DND-41 (cell line): Measurements from ENCODE around the gene ZSWIM5.

Experiments used
- ATAC-seq: fragments of 200-7000 bp; cut with Tn5 transposase; 3 replicates; pipeline ENCODE4 v1.9.1; 2021; ENCODE audit warnings: low read depth; ENCODE audit not compliant: insufficient read depth
- DNase-seq: peaks from one replicate; pipeline ENCODE4 v3.0.0-alpha.2; 2020
- H2AFZ ChIP-seq: 2 replicates; pipeline ENCODE4 v1.6.0; 2012; ENCODE audit warnings: low read depth, low read length
- H3K27ac ChIP-seq: 2 replicates; pipeline ENCODE4 v1.5.1; 2012; ENCODE audit warnings: low read length, inconsistent platforms
- H3K27me3 ChIP-seq: fragments of 200-600 bp; sonication (generic); 2 replicates; pipeline ENCODE4 v1.6.0; 2012; ENCODE audit warnings: low read length, mild to moderate bottlenecking, inconsistent platforms; ENCODE audit not compliant: insufficient read depth, poor library complexity
- H3K36me3 ChIP-seq: 2 replicates; pipeline ENCODE4 v1.5.1; 2012; ENCODE audit warnings: low read length, inconsistent platforms; ENCODE audit not compliant: insufficient read depth
- H3K4me1 ChIP-seq: 2 replicates; pipeline ENCODE4 v1.5.1; 2012; ENCODE audit warnings: mild to moderate bottlenecking, low read length; ENCODE audit not compliant: insufficient read depth
- H3K4me2 ChIP-seq: 2 replicates; pipeline ENCODE4 v1.6.0; 2012; ENCODE audit warnings: mild to moderate bottlenecking, moderate library complexity, low read length, inconsistent platforms; ENCODE audit not compliant: insufficient read depth
- H3K4me3 ChIP-seq, 2 experiments: fragments of 200-600 bp in 1 of 2; shearing (Covaris generic) in 1 of 2; 2 replicates each; pipeline ENCODE4 v1.5.1; 2012 to 2016; ENCODE audit warnings: inconsistent platforms in 2 of 2, low read length in 2 of 2, mild to moderate bottlenecking in 2 of 2, low read depth in 1 of 2, moderate library complexity in 1 of 2
- H3K79me2 ChIP-seq: 2 replicates; pipeline ENCODE4 v1.6.0; 2012; ENCODE audit warnings: low read length, inconsistent platforms; ENCODE audit not compliant: insufficient read depth
- H3K9ac ChIP-seq: 2 replicates; pipeline ENCODE4 v1.6.0; 2012; ENCODE audit warnings: low read depth, mild to moderate bottlenecking, inconsistent platforms, low read length, moderate library complexity
- H3K9me3 ChIP-seq: 2 replicates; pipeline ENCODE4 v1.5.1; 2012; ENCODE audit warnings: low read length, moderate library complexity, mild to moderate bottlenecking, inconsistent platforms; ENCODE audit not compliant: insufficient read depth, severe bottlenecking
- H4K20me1 ChIP-seq: 2 replicates; pipeline ENCODE4 v1.6.0; 2012; ENCODE audit warnings: low read length; ENCODE audit not compliant: insufficient read depth
- CTCF ChIP-seq: IDR thresholded peaks from 2 replicates; pipeline ENCODE4 v1.5.1; 2012; ENCODE audit warnings: borderline replicate concordance, low read length, moderate library complexity, mild to moderate bottlenecking; ENCODE audit not compliant: poor library complexity, severe bottlenecking; ENCODE audit errors: extremely low read depth
- EZH2 ChIP-seq: IDR thresholded peaks from 3 replicates; pipeline ENCODE4 v1.6.1; 2012; ENCODE audit warnings: borderline replicate concordance, low read depth, mild to moderate bottlenecking, moderate library complexity, low read length, inconsistent platforms; ENCODE audit not compliant: severe bottlenecking

The ZSWIM5 gene

GRCh38 chr1:45057542-45057941, 148.9 kb downstream of the ZSWIM5 start:
- Histone ChIP-seq H2AFZ (no peak overlapping the region), H4K20me1 (no peaks in the 10 kb centered on the region), H3K9ac (no peak overlapping the region), H3K27ac (no peak overlapping the region), H3K27me3 (peaks cover 10% of the 10 kb centered on the region), H3K79me2 (no peaks in the 10 kb centered on the region), H3K36me3 (no peaks in the 10 kb centered on the region), H3K4me1 (no peaks in the 10 kb centered on the region), H3K4me2 (no peak overlapping the region), H3K4me3 (no peak overlapping the region), H3K9me3 (no peaks in the 10 kb centered on the region)
- TF ChIP-seq CTCF: no peak
- TF ChIP-seq EZH2: no peak
- ATAC-seq (no peak), DNase-seq (no peak)

- ATAC-seq (peak; percentile 90), DNase-seq (no peak)
- no peaks in the 10 kb centered on the region for H3K36me3 ChIP-seq
- no peaks in the 10 kb centered on the region for H3K9me3 ChIP-seq
- no peak for TF ChIP-seq EZH2
- no peak for TF ChIP-seq CTCF
- H2AFZ ChIP-seq: peak overlapping the region; percentile 68
- peak overlapping the region; percentile 22 for H3K9ac ChIP-seq
- H3K4me1 ChIP-seq: peaks cover 14% of the 10 kb centered on the region
- no peak overlapping the region for H3K27ac ChIP-seq
- peak overlapping the region; percentile 61 for H3K4me2 ChIP-seq
- peak overlapping the region in 1 of 2 experiments; percentile 44; a peak in 2 of 4 replicates for H3K4me3 ChIP-seq
- H3K27me3 ChIP-seq: no peaks in the 10 kb centered on the region
- H4K20me1 ChIP-seq: no peaks in the 10 kb centered on the region
- H3K79me2 ChIP-seq: no peaks in the 10 kb centered on the region
Measured at GRCh38 chr1:45051005-45051772, 155.2 kb downstream of the ZSWIM5 start.

GRCh38 chr1:45047032-45047431, 159.4 kb downstream of the ZSWIM5 start:
- no peak overlapping the region for H3K4me3 ChIP-seq

More at GRCh38 chr1:45047032-45047431, 159.4 kb downstream of the ZSWIM5 start:
- Histone ChIP-seq H3K9me3 (no peaks in the 10 kb centered on the region), H3K27ac (no peak overlapping the region), H3K9ac (no peak overlapping the region), H3K79me2 (no peaks in the 10 kb centered on the region), H3K4me2 (no peak overlapping the region), H2AFZ (no peak overlapping the region), H3K4me1 (peaks cover 14% of the 10 kb centered on the region), H3K27me3 (no peaks in the 10 kb centered on the region), H4K20me1 (no peaks in the 10 kb centered on the region), H3K36me3 (no peaks in the 10 kb centered on the region)
- ATAC-seq (no peak), DNase-seq (no peak)
- no peak for TF ChIP-seq EZH2
- no peak for TF ChIP-seq CTCF
